H1 (cell line): ENCODE results near the gene PDE4DIP.
"Not testable (repeated sequence)": the region's sequence is repeated elsewhere in the genome, so short reads cannot be mapped to it uniquely, and the experiment has no call there.

Experiments used
- CHD2 ChIP-seq: IDR thresholded peaks from 2 replicates; pipeline ENCODE4 v1.6.1; 2012; ENCODE audit warnings: low read length, improper control_type of control experiment
- CTCF ChIP-seq, 3 experiments: IDR thresholded peaks; 1 replicate in 2 of 3; 2 replicates in 1 of 3; pipeline versions ENCODE4 v1.5.1 to v1.6.1; 2011; ENCODE audit warnings: low read length in 3 of 3, mild to moderate bottlenecking in 3 of 3, inconsistent platforms in 2 of 3, low read depth in 1 of 3, moderate library complexity in 1 of 3; ENCODE audit not compliant: insufficient read depth in 1 of 3; ENCODE audit errors: control extremely low read depth in 1 of 3
- E2F6 ChIP-seq: IDR thresholded peaks from 2 replicates; pipeline ENCODE4 v1.6.1; 2012; ENCODE audit warnings: inconsistent platforms
- EP300 ChIP-seq, 2 experiments: IDR thresholded peaks; 1 replicate in 1 of 2; 2 replicates in 1 of 2; pipeline ENCODE4 v1.6.1; 2011 to 2012; ENCODE audit warnings: low read depth in 2 of 2, low read length in 2 of 2, mild to moderate bottlenecking in 2 of 2, borderline replicate concordance in 1 of 2, inconsistent platforms in 1 of 2, moderate library complexity in 1 of 2
- FOSL1 ChIP-seq: IDR thresholded peaks from 2 replicates; pipeline ENCODE4 v1.6.1; 2011; ENCODE audit warnings: mild to moderate bottlenecking, low read depth, low read length, moderate library complexity; ENCODE audit not compliant: insufficient read depth
- MAFK ChIP-seq: IDR thresholded peaks from 2 replicates; pipeline ENCODE4 v1.6.1; 2012; ENCODE audit warnings: low read depth, mild to moderate bottlenecking, improper control_type of control experiment, low read length
- PHF8 ChIP-seq: fragments of 200-600 bp; sonication (generic); conservative IDR thresholded peaks from 2 replicates; pipeline ENCODE4 v1.7.1; 2012; ENCODE audit warnings: low read depth, mild to moderate bottlenecking, inconsistent platforms, low read length, moderate library complexity
- POLR2AphosphoS5 ChIP-seq: IDR thresholded peaks from 2 replicates; pipeline ENCODE4 v1.6.1; 2011; ENCODE audit warnings: low read depth, low read length
- SIX5 ChIP-seq: IDR thresholded peaks from 2 replicates; pipeline ENCODE4 v1.6.1; 2011; ENCODE audit warnings: mild to moderate bottlenecking, low read depth, low read length
- SP1 ChIP-seq: IDR thresholded peaks from 2 replicates; pipeline ENCODE4 v1.6.1; 2011; ENCODE audit warnings: low read depth, low read length

- TF ChIP-seq CTCF (IDR thresholded peaks at IDR 0.05; ENCODE audit: control extremely low read depth in 1 of 3, insufficient read depth in 1 of 3, low read depth in 1 of 3, low read length in 3 of 3); SP1; CHD2; E2F6; POLR2AphosphoS5; FOSL1; SIX5; MAFK; EP300 (IDR thresholded peaks at IDR 0.05; ENCODE audit: borderline replicate concordance in 1 of 2, low read depth in 2 of 2, low read length in 2 of 2); PHF8: not testable (repeated sequence)
These were observed 114.1 kb downstream of the PDE4DIP start for GRCh38 chr1:148958343-148958742.
